Cerebellar cortex (tissue), 1 donor: ENCODE measurements around the gene KIRREL3.
A peak's percentile ranks its signal among the peaks of the same experiment; 100 is the strongest.

ENCODE experiments used
- DNase-seq: peaks from one replicate; pipeline ENCODE4 v3.0.0-alpha.2; 2015; ENCODE audit warnings: low spot score

Gene KIRREL3

DNA sequence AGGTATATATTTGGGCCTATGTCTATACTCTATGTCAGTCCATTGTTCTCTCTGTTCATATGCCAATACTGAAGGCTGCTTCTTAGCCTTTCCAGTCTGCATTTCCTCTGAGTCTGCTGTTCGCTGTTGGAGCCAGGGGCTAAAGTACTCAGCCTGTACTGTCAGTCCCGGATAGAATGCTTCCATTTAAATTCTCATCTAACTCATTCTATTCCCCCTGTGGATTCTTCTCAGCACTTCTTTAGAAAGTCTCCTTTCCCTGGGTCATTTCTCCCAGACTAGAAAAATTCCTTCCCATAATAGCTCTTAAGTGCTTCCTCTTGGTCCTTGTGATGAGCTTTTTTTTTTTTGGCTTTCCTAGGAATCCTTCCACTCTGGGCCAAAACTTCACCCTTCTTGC lies 293.1 kb downstream of the KIRREL3 start:
- no peak for DNase-seq

DNA sequence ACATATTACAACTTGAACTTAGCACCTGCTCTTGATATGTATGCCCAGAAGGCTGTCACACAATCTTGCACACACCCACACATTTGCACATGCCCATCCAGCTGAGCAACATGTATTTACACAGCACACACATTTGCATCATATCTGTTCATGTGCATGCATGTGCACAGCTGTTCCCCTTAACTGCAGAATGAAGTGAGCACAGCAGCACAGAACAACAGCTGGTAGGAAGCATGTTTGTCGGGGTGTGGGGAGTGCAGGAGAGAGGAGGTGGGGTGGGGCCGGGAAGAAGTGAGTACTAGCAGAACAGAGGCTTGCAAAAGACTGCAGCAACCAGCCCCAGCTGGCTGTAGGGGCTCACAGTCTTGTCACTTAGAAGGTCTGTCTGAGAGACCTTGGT lies 296.5 kb downstream of the KIRREL3 start:
- DNase-seq = no peak

DNA sequence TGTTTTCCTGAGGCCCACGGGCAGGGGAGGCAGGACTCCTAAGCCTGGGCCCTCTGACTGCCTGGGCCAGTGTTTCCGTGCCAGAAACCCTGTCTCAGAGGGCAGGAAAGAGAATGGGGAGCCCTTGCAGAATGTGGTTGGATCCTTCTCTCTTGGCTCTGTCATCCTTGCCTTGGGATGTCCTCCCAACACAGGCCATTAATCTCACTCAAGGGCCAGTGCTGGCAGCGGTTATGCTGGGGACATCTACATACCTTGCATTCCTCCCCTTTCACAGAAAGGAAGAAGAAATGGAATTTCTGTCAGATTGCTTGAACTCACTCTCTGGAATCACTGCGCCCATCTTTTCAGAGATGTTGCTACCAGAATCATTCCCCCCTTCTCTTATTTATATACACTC lies 296.9 kb downstream of the KIRREL3 start:
- DNase-seq = no peak

DNA sequence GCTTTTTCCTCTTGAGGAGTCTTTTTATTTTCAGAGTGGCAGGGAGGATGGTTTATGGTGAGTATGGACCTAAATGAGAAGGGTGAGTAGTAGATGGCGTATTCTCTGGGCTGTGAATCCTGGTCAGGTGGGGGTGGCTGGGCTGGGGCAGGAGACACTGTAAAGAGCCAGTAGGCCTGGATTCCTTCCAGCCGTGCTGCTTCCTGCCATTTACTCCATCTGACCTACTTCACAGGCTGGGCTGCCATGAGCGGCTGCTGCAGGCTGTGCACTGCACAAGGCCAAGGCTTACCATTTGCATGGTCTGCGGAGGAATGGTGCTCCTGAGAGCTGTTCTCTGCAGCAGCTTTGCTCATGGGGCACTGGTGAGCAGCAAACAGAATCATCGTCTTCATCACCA lies 297.6 kb downstream of the KIRREL3 start:
- peak; percentile 97 for DNase-seq

DNA sequence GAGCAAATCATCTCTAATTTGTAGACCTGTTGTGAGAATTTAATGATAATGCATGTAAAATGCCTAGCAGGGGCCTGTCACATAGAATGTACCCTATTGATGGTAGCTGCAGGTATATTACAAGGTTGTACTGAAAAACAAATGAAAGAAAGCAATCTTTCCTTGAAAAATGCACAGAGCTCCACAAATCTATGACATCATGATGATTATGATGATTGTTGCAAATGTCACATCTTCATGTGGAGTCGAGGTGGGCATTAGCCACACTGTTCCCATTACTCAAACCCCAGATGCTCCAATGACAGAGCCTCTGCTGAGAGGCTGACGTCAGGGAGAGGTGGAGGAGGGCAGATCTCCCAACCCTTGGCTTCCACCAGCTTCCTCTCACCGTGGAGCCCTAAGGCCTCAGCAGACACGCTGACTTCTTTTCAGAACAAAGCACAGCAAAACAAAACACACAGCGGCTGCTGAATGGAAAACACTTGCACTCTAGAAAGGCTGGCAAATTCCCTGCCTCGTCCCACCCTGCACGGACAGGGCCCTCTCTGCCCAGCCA lies 298.3 kb downstream of the KIRREL3 start:
- no peak for DNase-seq

DNA sequence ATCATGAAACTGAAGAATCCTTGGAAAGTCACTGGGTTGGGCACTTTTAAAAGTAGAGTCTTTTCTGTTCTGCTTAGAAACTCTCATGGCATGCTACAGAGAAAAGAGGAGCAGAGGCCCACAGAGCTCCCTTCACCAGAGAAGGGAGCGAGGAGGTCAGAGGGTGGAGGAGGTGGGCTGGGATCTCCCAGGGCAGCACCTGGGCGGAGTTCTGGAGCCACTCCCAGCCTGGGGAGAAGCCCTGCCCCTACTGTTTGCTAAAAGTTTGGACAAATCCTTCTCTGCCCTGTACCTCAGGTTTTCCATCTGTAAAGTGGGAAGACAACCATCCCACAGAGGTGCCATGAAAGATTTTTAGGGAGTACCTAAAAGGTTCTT lies 299.1 kb downstream of the KIRREL3 start:
- no peak for DNase-seq

DNA sequence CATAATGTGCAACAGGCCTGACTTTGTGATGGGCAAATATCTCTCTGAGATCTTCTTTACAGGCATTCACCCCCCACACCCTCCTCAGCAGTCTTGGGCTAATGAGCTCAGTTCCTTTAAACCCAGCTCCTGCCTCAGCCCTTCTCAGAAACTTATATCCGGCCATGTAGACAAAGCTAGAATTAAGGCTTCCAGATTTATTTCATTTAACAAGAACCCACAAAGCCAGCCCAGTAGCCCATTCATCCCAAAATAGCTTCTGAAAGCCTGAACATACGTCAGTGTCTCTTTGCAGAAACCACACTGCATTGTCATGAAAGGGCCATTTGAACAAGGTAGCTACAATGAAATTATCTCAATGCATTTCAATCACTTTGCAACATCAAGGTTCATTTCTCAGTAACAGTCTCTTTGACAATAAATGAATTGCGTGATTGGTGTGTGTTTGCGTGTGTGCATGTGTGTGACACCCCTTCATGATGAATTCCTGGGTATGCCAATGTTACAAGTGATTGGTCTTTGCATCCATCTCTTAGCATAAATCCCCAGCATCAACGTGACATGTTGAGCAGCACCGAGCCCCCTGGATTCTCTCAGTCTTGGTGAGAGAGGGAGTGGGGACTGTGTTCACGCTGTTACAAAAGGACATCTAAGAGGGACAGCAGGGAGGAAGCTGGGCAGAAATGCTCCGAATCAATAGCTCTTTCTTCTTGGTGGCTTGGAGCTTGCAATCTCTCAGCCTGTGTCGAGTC lies 299.6 kb downstream of the KIRREL3 start:
- no peak for DNase-seq

DNA sequence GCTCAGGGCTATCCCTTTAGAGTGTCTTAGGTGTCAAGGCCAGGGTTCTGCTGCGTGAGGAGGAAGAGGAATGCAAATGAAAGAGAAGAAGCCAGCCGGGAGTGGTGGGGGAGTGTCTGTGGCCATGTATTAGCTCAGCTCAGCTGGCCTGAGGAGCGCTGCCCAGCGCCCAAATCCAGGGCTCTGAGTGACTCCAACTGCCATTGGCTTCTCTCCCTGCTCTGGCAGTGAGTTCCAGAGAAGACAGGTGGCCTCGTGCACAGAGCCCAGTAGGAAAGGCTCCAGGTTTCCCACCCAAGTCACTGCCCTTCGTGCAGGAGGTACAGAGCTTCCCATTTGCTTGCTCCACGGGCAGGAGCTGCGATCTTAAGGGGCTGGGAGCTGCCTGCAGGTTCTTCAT lies 302.0 kb downstream of the KIRREL3 start:
- DNase-seq = peak; percentile 82

DNA sequence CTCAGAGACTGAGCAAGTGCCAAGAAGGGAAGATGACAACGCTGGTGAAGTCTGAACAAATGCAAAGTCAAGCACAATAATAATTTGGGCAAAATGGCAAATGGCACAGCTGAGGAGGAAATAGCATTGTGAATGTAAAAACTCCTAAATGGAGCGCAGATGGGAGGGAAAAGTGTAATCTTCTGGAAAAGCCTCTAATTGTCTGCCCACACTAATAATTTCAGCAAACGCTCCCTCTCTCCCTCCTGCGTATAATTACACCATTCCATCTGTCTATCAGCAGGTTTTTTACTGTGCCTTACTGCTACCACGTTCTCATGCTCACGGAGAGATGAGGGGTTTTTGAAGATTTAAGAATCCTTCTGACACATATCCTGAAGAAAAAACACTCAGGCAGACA lies 302.6 kb downstream of the KIRREL3 start:
- peak; percentile 80 for DNase-seq

DNA sequence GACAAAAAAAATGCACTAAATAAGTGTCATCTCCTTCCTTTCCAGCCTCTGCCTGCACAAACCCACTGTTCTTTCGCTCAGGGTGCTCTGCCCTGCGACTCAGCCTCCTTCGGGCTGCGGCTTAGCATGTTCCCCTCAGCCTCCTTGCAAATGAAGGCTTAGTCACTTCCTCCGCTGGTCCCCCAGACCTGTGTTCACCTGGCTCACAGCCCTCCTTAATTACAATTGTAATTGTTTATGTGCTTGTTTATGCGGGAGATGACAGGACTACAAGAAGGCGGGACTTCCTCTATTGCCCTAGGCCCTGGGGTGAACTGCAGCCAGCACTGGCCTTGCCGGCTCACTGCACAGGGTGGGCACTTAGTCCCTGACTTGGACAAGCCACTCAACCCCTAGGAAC lies 303.6 kb downstream of the KIRREL3 start:
- no peak for DNase-seq

DNA sequence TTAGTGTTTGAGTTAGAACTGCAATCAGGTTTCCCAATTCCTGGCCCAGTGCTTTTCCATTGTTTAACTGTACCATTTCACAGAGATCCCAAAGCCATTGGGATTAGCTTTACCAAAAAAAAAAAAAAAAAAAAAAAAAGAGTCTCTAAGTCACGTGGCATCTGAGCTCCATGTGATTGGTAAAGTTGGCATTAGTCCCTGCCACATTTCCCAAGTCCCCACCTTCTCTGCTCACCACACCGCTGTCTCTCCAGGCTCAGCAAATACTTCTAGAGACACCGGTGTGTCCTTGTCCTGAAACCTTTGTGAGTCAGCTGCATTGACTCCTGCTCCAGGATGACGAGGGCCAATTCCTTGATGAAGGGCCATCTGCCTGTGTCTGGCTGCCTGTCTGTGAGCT lies 305.3 kb downstream of the KIRREL3 start:
- DNase-seq = peak; percentile 15

DNA sequence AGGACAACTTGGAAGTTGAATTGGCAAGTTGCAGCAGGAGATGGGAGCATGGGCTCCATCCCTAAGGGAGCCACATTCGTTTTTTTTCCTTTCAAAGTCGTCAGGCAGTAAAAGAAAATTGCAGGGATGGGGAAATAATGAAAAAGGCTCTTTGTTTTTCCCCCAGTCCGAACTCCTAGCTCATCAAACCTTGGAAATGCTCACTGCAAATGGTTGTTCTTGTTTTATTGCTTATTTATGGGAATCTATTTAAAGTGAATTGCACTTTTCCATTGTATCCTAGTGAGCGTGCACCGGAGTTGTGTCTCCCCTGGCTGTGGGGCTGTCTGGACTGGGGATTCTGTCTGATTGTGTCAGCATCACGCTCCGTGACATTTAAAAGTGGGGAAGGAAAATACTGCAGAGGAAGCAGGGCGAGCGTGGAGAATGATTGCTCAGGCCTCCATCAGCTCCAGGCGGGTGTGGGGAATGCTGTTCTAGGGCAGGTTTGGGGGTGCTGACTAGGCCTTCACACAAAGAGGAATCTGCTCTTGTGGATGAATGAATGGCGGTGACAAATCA lies 306.4 kb downstream of the KIRREL3 start:
- no peak for DNase-seq

DNA sequence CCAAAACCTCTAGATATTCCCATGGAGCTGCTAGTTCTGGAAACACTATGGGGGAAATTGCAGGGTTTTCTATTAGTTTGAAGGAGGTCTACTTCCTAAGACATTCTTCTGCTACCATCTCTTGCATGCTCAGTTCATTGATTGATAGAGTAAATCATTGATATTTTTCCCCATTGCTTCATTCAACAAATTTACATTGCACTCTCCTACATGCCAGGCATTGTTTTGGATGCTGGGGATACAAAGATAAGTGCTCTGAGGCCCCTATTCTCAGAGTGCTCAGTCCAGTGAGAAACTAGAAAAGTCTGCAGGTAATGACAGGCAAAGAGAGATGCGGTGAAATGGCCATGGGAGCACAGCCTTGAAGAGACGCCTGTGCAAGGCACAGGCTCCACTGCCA lies 313.1 kb downstream of the KIRREL3 start:
- no peak for DNase-seq

DNA sequence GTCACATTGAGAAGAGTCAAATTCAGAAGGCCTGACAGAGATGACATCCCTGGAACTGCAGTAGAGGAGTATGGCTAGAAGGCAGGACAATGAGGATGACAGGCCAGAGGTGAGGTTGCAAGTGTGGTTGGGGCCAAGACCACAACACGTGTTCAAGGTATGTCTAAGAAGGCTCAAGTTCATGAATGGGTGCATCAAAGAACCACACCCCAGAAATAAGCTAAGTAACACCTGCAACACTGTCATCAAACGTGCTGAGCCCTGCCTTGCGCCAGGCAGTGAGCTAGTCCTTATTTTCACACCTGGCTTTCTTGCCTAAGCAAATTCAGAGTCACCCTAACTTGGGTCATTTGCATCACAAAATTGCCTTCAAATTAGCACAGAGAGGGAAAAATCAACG lies 313.6 kb downstream of the KIRREL3 start:
- DNase-seq = no peak

DNA sequence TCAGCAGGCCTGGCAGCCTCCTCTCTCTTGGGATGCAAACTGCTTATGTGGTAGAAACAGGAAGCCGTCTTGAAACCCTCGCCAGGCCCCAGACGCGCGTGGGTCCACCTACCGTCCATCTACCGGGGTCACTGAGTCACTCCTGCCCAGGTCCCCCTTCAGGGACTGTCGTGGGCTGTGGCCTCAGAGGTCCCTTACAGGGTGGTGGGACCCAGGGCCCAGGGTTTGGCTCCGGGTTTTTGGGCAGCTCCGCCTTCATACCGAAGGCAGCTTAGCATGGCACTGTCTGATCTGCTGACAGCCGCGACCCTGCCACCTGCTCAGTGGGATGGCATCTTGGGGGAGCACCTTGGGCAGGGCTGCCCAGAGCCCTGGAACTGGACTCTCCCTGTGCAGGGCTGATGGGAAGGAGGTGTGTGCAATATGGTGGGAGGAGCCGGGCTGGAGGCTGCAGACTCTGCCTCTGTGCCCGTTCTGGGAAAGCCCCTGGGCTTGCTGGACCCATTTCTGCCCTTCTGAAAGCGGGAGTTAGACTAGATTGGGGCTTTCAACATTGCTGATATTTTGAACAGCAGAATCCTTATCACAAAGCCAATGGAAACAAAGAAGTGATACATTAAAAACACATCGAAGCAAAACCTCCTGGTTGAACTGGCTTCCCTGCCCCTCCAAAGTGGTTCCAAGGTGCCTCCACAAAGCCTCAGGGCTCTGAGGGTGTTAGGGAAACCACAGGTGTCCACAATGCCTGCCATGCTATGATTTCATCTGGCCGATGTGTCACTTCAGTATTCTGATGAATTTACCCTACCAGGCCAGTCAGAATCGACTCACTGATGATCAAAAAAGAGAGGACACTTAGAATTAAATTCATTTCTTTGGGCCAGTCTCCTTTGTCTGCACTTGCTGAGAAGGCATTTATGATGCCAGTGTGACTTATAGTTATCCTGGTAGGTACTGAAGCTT lies 316.5 kb downstream of the KIRREL3 start:
- DNase-seq = no peak

DNA sequence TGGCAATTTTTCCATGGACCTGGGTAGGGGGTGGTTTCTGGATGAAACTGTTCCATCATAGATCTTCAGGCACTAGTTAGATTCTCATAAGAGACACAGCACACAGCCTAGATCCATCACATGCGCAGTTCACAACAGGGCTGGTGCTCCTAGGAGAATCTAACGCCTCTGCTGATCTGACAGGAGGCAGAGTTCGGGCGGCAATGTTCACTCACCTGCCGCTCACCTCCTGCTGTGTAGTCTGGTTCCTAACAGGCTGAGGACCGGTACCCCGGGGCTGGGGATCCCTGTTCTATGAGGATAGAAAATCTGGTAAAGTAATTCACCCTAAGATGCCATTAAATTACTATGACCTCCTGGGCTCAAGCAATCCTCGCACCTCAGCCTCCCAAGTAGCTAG lies 318.0 kb downstream of the KIRREL3 start:
- no peak for DNase-seq

DNA sequence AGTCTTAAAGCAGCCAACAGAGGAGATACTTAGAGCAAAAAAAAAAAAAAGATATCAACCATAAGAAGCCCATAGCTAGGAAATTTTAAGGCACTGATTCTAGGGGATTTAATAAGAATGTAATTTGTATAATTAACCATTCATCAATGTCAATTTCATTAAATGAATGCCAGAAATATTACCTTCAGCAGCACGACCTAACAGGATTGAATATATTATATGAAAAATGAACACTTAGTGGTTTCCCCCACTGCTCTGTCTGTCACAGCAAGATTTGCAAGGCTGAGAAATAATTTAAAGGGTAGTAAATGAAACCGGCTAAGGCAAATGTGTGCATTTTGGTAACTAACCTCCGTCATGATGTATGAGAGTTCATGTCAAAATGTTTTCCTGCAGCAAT lies 319.9 kb downstream of the KIRREL3 start:
- DNase-seq = no peak

DNA sequence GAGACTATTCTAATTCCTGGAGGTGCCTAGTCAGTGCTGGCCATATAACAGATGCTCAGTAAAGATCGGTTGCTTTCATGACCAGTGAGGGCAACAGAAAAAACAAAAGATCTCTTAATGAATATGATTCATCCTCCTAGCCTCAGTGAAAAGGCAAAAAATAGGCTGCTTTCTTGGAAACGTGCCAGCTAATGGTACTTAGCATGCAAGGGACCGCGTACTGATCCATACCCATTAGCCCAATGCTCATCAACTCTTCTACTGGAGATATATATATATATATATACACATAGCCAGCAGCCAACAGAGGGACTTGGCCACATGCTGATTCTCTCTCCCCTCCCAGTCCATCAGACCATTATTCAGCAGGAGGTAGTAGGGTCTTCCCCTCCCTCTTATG lies 320.4 kb downstream of the KIRREL3 start:
- no peak for DNase-seq

DNA sequence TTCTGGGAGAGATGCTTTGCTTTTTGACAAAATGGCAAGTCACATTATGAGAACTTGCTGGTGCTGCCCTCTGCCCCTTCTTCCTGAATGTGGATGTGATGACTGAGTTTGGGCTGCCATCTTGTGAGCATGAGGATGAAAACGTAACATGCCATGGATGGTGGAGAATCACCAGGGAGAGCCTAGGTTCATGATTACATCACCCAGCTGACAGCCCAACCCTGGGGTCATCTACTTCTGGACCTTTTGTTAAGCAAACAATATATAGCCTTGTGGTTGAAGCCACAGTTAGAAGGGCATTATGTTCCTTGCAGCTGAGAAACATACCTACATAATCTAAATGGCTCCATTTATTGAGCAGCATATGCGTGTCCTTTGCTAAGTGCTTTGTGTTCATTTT lies 321.5 kb downstream of the KIRREL3 start:
- no peak for DNase-seq

DNA sequence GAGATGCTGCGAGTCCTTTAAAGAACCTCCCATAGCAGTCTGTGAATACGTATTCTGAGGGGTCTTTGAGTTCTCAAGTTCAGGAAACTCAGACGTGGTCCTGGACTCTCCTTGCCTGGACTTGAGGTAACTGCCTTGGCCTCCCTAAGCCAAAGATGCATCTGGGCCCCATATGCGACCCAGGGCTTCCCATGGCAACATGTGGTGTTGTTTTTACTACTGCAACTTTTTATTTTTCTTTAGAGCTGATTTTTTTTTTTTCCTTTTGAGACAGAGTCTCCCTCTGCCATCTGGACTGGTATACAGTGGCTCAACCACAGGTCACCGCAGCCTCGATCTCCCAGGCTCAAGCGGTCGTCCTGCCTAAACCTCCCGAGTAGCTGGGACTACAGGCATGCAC lies 324.0 kb downstream of the KIRREL3 start:
- no peak for DNase-seq

DNA sequence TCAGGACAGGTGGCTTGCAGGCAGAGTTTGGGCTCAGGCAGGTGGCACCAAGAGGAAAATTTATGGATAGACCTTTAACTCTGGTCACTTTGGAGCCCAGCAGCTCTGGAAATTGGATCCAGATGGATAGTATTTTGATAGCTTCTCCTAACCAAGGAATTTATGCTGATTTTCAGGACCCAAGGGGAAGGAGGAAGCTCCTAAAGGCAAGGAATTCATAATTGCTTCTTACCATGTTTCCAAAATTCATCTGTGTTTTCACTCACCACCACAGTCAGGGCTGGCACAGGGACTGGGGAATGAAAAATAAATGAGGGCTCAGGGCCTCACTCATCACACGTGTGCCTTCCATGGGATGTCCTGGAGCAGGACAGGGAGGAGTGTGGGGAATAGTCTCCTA lies 327.3 kb downstream of the KIRREL3 start:
- DNase-seq = no peak

DNA sequence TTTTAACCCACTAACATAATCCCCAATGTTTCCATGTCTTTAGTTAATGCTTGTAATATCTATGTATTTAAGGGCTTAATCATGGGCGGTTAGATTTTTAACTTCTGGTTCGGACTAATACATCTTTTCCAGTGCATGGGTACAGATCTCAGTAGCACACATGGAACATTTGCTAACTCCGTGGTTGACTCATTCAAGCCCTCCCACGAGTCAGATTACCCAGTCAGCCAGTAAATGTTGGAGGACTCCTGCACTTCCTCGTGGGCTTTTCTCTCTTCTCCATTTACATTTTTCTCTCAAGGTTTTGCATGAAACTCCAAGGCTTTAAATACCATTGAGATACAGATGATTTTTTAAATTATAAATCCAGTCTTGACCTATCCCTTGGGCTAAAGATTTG lies 331.2 kb downstream of the KIRREL3 start:
- DNase-seq = no peak

DNA sequence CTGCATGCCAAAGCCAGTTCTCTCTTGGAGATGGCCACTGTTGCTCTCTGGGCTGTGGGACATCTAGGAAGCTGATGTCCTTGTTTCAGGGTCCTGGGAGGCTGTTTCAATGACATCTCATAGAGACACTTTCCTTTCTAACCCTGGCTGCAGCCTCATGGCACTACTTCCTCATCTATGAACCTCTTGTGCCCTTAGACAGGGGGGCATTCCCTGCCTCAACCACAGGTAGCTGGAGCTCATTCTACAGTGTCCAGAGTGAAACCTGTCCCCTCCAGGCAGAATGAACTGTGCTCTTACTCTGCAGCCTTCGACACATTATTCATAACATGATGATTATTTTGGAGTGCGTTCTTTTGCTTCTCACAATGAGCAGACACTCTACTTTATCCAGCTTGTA lies 335.9 kb downstream of the KIRREL3 start:
- no peak for DNase-seq
